Epithelial cell of esophagus (primary cell): ENCODE results near the gene AUTS2.

Experiments used
- DNase-seq: peaks from one replicate; pipeline ENCODE4 v3.0.0; 2010; ENCODE audit warnings: low read depth
- H3K4me3 ChIP-seq: 2 replicates; pipeline ENCODE4 v1.5.1; 2011; ENCODE audit warnings: mild to moderate bottlenecking, low read length, control low read depth
- CTCF ChIP-seq: IDR thresholded peaks from 2 replicates; pipeline ENCODE4 v1.5.1; 2011; ENCODE audit warnings: low read depth, mild to moderate bottlenecking, low read length, control low read depth, inconsistent platforms; ENCODE audit not compliant: insufficient read depth; ENCODE audit errors: missing control alignments

Gene AUTS2

GRCh38 chr7:69757981-69758430 is 159.7 kb downstream of the AUTS2 start:
- no peak for TF ChIP-seq CTCF
- no peak for DNase-seq
- no peak overlapping the region for H3K4me3 ChIP-seq

- no peak overlapping the region for H3K4me3 ChIP-seq
- TF ChIP-seq CTCF = no peak
- no peak for DNase-seq
Observed at GRCh38 chr7:69759373-69759772, 161.1 kb downstream of the AUTS2 start.

GRCh38 chr7:69761290-69761922 is 163.1 kb downstream of the AUTS2 start:
- H3K4me3 ChIP-seq = no peak overlapping the region
- DNase-seq = no peak
- no peak for TF ChIP-seq CTCF

GRCh38 chr7:69762821-69763352 is 164.6 kb downstream of the AUTS2 start:
- DNase-seq = peak; percentile 39
- TF ChIP-seq CTCF = no peak
- no peak overlapping the region for H3K4me3 ChIP-seq

GRCh38 chr7:69763513-69763912 is 165.2 kb downstream of the AUTS2 start:
- H3K4me3 ChIP-seq = no peak overlapping the region
- TF ChIP-seq CTCF = no peak
- DNase-seq = no peak

- DNase-seq = no peak
- H3K4me3 ChIP-seq = no peak overlapping the region
- no peak for TF ChIP-seq CTCF
Observed at GRCh38 chr7:69764147-69764546, 165.9 kb downstream of the AUTS2 start.

- H3K4me3 ChIP-seq = no peak overlapping the region
- no peak for TF ChIP-seq CTCF
Observed at GRCh38 chr7:69764681-69765080, 166.4 kb downstream of the AUTS2 start.

More at GRCh38 chr7:69764681-69765080, 166.4 kb downstream of the AUTS2 start:
- no peak for DNase-seq
